ENCODE measurements around the gene SIVA1.
A peak's percentile ranks its signal among the peaks of the same experiment; 100 is the strongest.
"Not testable (repeated sequence)": the region's sequence is repeated elsewhere in the genome, so short reads cannot be mapped to it uniquely, and the experiment has no call there.

SIVA1 gene

DNA sequence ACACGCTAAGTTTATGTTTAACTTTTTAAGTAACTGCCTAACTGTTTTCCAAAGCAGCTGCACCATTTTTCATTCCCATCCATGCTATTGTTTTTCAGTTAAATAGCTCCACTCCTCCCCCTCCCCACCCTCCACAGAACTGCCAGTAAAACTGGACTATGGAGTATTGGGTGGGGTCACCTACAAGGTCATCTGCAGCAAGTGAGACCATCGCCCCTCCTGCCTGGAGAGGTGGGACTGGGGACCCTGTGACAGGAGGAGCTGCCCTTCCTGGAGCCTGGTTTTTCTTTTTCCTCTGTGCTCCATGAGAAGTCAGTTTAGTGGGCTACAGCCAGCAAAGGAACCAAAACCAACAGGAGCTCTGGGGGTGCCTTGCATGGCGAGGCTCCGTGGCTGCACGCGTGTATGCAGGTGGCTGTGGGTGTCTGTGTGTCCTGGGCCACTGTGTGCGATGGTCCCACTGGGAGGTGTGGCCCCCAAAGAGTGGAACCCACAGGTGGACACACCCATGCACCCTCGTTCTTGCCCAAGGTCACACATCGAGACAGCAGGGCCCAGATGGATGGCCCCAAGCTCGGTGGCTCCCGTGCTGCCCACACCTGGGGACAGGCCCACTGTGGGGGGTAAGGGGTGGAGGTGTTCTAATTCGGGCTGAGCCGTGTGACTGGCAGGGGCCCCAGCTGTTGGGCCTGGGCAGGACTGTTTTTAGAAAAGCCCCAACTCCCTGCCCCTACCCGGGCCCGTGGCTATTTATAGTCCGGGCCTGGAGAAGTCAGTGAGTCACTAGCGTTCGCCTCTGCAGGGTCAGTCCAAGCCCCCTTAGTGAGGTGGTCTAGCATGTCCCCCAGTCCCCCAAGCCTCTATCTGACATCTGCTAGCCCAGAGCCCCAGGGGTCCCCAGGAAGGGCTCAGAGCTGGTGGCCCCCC, 31.2 kb upstream of the SIVA1 start:
- DNase-seq: no peak

GRCh38 chr14:104722938-104723650, 29.9 kb upstream of the SIVA1 start:
- DNase-seq: no peak

- peak; percentile 71 for DNase-seq
Observed at GRCh38 chr14:104723651-104724406, 29.1 kb upstream of the SIVA1 start, which contains the start of gene ADSS1. Gene ADSS1, plus strand, starts transcription at chr14:104724229. Its CDS starts 42 bp downstream, at chr14:104724271.

GRCh38 chr14:104724407-104724980, 28.5 kb upstream of the SIVA1 start:
- peak; percentile 40 for DNase-seq

DNA sequence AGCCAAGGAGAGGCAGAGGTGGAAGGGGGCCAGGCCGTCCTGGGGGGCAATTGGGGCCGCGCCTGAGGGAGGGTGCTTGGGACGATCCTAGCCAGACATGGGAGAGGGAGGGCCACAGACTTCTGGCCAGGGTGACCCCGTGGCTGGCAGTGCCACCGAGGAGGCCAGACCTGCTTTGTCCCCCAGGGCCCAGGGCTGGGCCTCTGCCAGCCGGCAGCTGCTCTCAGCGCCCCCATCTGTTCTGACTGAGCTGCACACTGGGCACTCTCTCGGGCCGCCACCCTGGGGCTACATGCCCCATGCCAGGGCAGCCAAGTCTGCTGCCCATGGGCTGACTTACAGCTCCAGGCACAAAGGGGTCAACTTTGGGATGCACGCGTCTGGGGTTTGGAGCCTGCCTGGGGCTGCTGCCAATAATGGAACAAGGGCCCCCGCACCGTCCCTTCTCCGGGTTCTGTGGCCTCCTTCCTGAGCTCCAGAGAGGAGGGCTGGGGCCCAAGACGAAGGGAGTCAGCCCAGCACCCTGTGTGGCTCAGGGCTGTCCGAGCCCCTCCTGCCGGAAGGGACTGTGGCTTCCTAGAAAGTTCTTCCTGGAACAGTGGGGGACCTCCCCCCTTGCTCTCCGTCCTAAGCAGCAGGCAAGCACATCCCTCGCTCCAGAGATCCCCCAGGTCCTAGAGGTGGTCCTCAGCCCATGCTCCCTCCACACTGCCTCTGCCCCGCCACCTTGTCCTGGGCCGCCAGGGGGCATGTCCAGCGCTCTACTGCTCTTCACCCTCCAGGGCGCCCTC, 27.8 kb upstream of the SIVA1 start:
- DNase-seq: no peak

GRCh38 chr14:104725772-104726548, 27.0 kb upstream of the SIVA1 start:
- DNase-seq: no peak

GRCh38 chr14:104726600-104727451, 26.1 kb upstream of the SIVA1 start:
- DNase-seq: no peak

DNA sequence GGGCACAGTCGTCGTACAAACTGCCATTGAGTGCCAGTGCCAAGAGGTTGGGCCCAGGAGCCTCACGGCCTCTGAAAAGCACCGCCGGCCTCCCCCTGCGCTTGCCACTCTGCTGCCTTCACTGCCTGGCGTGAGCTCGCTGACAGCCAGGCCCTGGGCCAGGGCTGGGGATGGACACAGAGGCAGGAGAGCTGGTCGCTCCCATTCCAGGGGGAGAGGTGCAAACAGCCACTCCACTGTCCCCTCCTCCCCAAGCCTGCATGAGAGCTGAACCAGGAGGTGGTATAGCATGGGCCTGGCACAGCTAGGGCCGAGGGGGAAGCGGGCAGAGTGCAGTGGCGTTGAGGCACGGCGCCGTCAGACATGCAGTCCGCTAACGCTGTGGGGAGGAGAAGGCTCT, 24.3 kb upstream of the SIVA1 start:
- no peak for DNase-seq

GRCh38 chr14:104729176-104729834, 23.6 kb upstream of the SIVA1 start:
- DNase-seq: not testable (repeated sequence)

DNA sequence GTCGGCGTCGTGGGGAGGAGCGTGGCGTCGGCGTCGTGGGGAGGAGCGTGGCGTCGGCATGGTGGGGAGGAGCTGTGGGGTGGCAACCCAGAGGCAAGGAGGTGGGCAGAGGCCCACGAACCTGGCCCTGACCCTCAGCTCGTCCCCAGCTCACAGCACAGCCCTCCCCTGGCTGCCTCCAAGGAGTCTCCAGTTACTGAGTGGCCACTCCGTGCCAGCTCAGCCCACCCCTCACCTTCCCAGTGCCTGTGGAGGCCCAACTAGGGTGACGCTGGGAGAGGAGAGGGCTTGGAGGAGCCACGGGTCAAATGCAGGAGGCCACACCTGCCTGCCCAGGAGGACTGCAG, 23.1 kb upstream of the SIVA1 start:
- no peak for DNase-seq

DNA sequence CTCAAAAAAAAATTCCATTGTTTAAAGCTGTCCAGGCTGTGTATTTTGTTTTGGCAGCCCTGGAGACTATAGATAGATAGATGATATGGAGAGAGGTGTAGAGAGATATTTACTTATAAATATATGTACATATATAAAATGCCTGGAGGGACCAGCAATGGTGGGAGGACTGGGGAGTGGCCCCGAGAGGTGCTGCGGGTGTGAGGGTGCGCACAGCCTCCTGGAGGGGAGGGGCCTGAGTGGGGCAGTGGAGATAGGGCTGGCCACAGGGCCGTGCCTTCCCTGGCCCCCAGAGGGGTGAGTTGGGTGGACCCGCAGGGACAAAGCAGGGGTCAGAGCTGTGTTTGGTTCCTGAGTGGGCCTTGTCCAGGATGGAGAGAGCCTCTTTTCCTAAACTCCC, 22.5 kb upstream of the SIVA1 start:
- DNase-seq: no peak

DNA sequence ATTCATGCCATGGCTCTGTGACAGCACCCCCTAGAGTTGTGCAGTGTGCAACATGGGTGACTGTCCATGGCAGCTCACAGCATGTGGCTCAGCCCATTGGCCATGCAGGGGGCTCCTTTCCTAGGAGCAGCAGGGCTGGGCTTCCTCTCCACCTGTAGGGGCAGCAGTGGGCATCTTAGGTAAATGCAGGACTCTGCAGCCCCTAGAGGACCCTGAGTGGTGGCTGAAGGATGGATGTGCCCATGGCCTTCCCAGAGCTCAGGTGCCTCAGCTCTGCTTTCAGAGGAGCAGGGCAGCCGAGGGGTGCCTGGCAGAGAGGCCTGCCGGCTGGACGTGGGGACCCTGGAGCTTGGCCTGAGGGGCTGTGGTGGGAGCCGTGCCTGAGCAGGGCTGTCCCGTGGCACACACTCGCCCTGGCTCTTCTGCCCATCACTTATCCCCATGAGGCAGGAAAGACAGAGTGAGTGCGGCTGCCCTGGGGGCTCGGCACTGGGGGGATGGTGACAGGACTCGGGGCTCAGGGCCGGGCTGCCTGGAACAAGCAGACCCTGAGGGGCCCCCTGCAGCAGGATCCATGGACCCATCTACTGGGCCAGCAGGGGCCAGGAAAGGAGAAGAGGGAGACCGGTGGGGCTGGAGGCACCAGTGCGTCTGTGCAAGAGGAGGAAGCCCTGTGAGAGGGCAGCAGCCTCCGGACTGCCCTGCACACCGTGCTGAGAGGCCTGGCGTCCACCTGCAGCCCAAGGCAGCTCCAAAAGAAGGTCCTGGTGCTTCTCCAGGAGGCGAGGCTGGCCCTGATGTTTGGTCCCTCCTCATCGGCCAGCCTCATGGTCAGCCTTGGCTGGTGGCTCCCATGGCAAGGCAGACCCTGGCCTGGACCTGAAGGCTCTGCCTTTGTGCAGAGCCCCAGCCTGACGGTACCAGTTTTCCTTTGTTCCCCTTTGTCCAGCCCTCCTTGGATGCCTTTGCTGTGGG, 21.3 kb upstream of the SIVA1 start:
- peak; percentile 34 for DNase-seq

GRCh38 chr14:104732355-104732804, 20.6 kb upstream of the SIVA1 start:
- DNase-seq: no peak

- no peak for DNase-seq
Observed at GRCh38 chr14:104732931-104733681, 19.8 kb upstream of the SIVA1 start.

DNA sequence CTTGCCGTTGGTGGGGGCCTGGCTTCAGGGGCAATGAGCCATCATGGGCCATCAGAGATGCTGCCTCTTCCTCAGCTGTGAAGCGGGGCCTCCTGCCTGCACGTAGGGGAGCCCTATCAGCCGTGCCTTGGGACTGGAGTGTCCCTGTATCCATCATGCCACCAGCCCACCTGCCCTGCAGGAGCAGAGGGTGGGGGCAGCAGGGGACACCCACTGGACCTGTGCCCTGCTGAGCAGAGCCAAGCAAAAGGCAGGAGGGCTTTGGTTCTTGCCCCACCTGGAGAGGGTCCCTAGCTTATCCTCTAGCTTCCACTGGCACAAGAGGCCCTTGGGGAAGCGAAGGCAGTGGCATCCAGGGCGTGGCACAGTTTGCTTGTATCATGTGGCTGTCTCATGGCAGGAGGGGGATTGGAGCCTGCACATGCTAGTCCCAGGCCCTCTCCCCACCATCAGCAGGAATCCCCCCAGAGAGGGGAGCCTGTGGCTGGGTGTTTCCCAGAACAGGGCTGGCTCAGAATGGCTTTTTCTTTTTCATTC, 18.8 kb upstream of the SIVA1 start:
- DNase-seq: no peak

- no peak for DNase-seq
Observed at GRCh38 chr14:104734601-104734990, 18.4 kb upstream of the SIVA1 start.

Measured in stimulated activated CD8-positive, alpha-beta memory T cell treated with anti-CD3 and anti-CD28 coated beads, Interleukin-4, amount 100 ng/mL, for 48 hours (primary cell).